ENCODE data around the gene P4HA3.

- TF ChIP-seq TCF4 (CRISPR knock-in tag; IDR thresholded peaks at IDR 0.05; ENCODE audit: borderline replicate concordance) = no peak
- TF ChIP-seq TOX (CRISPR knock-in tag; IDR thresholded peaks at IDR 0.05; ENCODE audit: borderline replicate concordance) = no peak
- TF ChIP-seq ZFP3 (CRISPR knock-in tag; IDR thresholded peaks at IDR 0.05) = no peak
- TF ChIP-seq CSDC2 (CRISPR knock-in tag; IDR thresholded peaks at IDR 0.05) = no peak
- TF ChIP-seq GLIS3 (CRISPR knock-in tag; IDR thresholded peaks at IDR 0.05) = no peak
- TF ChIP-seq BACH2 (CRISPR knock-in tag; IDR thresholded peaks at IDR 0.05; ENCODE audit: borderline replicate concordance) = no peak
- TF ChIP-seq, protein P1, sequence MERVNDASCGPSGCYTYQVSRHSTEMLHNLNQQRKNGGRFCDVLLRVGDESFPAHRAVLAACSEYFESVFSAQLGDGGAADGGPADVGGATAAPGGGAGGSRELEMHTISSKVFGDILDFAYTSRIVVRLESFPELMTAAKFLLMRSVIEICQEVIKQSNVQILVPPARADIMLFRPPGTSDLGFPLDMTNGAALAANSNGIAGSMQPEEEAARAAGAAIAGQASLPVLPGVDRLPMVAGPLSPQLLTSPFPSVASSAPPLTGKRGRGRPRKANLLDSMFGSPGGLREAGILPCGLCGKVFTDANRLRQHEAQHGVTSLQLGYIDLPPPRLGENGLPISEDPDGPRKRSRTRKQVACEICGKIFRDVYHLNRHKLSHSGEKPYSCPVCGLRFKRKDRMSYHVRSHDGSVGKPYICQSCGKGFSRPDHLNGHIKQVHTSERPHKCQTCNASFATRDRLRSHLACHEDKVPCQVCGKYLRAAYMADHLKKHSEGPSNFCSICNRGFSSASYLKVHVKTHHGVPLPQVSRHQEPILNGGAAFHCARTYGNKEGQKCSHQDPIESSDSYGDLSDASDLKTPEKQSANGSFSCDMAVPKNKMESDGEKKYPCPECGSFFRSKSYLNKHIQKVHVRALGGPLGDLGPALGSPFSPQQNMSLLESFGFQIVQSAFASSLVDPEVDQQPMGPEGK (CRISPR knock-in tag; IDR thresholded peaks at IDR 0.05; ENCODE audit: borderline replicate concordance) = no peak
- TF ChIP-seq ESRRG (CRISPR knock-in tag; IDR thresholded peaks at IDR 0.05) = no peak
- no peak for TF ChIP-seq CREB5 (CRISPR knock-in tag; IDR thresholded peaks at IDR 0.05; ENCODE audit: low read depth)
- no peak for TF ChIP-seq ZFP30 (CRISPR knock-in tag; IDR thresholded peaks at IDR 0.05)
- TF ChIP-seq, protein P2, sequence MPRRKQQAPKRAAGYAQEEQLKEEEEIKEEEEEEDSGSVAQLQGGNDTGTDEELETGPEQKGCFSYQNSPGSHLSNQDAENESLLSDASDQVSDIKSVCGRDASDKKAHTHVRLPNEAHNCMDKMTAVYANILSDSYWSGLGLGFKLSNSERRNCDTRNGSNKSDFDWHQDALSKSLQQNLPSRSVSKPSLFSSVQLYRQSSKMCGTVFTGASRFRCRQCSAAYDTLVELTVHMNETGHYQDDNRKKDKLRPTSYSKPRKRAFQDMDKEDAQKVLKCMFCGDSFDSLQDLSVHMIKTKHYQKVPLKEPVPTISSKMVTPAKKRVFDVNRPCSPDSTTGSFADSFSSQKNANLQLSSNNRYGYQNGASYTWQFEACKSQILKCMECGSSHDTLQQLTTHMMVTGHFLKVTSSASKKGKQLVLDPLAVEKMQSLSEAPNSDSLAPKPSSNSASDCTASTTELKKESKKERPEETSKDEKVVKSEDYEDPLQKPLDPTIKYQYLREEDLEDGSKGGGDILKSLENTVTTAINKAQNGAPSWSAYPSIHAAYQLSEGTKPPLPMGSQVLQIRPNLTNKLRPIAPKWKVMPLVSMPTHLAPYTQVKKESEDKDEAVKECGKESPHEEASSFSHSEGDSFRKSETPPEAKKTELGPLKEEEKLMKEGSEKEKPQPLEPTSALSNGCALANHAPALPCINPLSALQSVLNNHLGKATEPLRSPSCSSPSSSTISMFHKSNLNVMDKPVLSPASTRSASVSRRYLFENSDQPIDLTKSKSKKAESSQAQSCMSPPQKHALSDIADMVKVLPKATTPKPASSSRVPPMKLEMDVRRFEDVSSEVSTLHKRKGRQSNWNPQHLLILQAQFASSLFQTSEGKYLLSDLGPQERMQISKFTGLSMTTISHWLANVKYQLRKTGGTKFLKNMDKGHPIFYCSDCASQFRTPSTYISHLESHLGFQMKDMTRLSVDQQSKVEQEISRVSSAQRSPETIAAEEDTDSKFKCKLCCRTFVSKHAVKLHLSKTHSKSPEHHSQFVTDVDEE (CRISPR knock-in tag; IDR thresholded peaks at IDR 0.05) = no peak
- no peak for TF ChIP-seq ZC3H10 (CRISPR knock-in tag; IDR thresholded peaks at IDR 0.05)
- TF ChIP-seq ZNF8 (CRISPR knock-in tag; IDR thresholded peaks at IDR 0.05) = no peak
Observed at GRCh38 chr11:74255741-74256375, 55.6 kb downstream of the P4HA3 start.
